ENCODE results near the gene IFIT2.

The IFIT2 gene

GRCh38 chr10:89304446-89304845, 2.6 kb downstream of the IFIT2 start:
- Histone ChIP-seq H3K79me2 (ENCODE audit: low read length) (no peaks in the 10 kb centered on the region), H3K9me3 (replicated peaks; ENCODE audit: insufficient read depth, low read length) (no peaks in the 10 kb centered on the region), H3K27me3 (replicated peaks; ENCODE audit: insufficient read depth, low read length) (peaks cover 65% of the 10 kb centered on the region), H2AFZ (ENCODE audit: low read length) (no peak overlapping the region), H3K4me1 (ENCODE audit: low read length) (peaks cover 6% of the 10 kb centered on the region; the same call in 1 of the 2 replicates), H4K20me1 (ENCODE audit: insufficient read depth, low read length) (no peaks in the 10 kb centered on the region), H3K4me3 (ENCODE audit: low read length) (no peak overlapping the region), H3K9ac (ENCODE audit: low read length) (no peak overlapping the region), H3K9me2 (replicated peaks; ENCODE audit: insufficient read depth, low read length) (no peaks in the 10 kb centered on the region), H3K36me3 (replicated peaks; ENCODE audit: insufficient read depth, low read length) (no peaks in the 10 kb centered on the region), H3K4me2 (ENCODE audit: low read depth, low read length) (no peak overlapping the region), H3K27ac (ENCODE audit: low read length) (no peak overlapping the region), H3F3A (ENCODE audit: insufficient read depth, low read length) (peaks cover 14% of the 10 kb centered on the region; the same call in 1 of the 2 replicates)
- no peak for DNase-seq
- no peak for TF ChIP-seq EZH2 (optimal IDR thresholded peaks at IDR 0.05; ENCODE audit: low read depth, low read length)

GRCh38 chr10:89304925-89305324, 3.1 kb downstream of the IFIT2 start:
- Histone ChIP-seq H3K9me3 (replicated peaks; ENCODE audit: insufficient read depth, low read length) (no peaks in the 10 kb centered on the region), H2AFZ (ENCODE audit: low read length) (no peak overlapping the region), H3K4me1 (ENCODE audit: low read length) (peaks cover 6% of the 10 kb centered on the region; the same call in 1 of the 2 replicates), H3K4me2 (ENCODE audit: low read depth, low read length) (no peak overlapping the region), H3K4me3 (ENCODE audit: low read length) (no peak overlapping the region), H3K9ac (ENCODE audit: low read length) (no peak overlapping the region), H3K27me3 (replicated peaks; ENCODE audit: insufficient read depth, low read length) (peaks cover 65% of the 10 kb centered on the region), H4K20me1 (ENCODE audit: insufficient read depth, low read length) (no peaks in the 10 kb centered on the region), H3K36me3 (replicated peaks; ENCODE audit: insufficient read depth, low read length) (no peaks in the 10 kb centered on the region), H3K27ac (ENCODE audit: low read length) (no peak overlapping the region), H3K79me2 (ENCODE audit: low read length) (no peaks in the 10 kb centered on the region), H3F3A (ENCODE audit: insufficient read depth, low read length) (peaks cover 14% of the 10 kb centered on the region; the same call in 1 of the 2 replicates), H3K9me2 (replicated peaks; ENCODE audit: insufficient read depth, low read length) (no peaks in the 10 kb centered on the region)
- DNase-seq, result no peak
- TF ChIP-seq CTCF (IDR thresholded peaks at IDR 0.05; ENCODE audit: low read length) (no peak), EZH2phosphoT487 (IDR thresholded peaks at IDR 0.05; ENCODE audit: low read length) (no peak), EZH2 (optimal IDR thresholded peaks at IDR 0.05; ENCODE audit: low read depth, low read length) (no peak)

- H3K4me3 ChIP-seq (ENCODE audit: low read length), result no peak overlapping the region
- H3K9ac ChIP-seq (ENCODE audit: low read length), result no peak overlapping the region
- DNase-seq, result no peak
- H3K36me3 ChIP-seq (replicated peaks; ENCODE audit: insufficient read depth, low read length), result no peaks in the 10 kb centered on the region
- peaks cover 14% of the 10 kb centered on the region; the same call in 1 of the 2 replicates for H3F3A ChIP-seq (ENCODE audit: insufficient read depth, low read length)
- no peaks in the 10 kb centered on the region for H3K9me2 ChIP-seq (replicated peaks; ENCODE audit: insufficient read depth, low read length)
- no peak overlapping the region for H2AFZ ChIP-seq (ENCODE audit: low read length)
- H3K27ac ChIP-seq (ENCODE audit: low read length), result no peak overlapping the region
- TF ChIP-seq EZH2phosphoT487 (IDR thresholded peaks at IDR 0.05; ENCODE audit: low read length) (no peak), EZH2 (optimal IDR thresholded peaks at IDR 0.05; ENCODE audit: low read depth, low read length) (no peak), CTCF (IDR thresholded peaks at IDR 0.05; ENCODE audit: low read length) (no peak)
- H3K4me1 ChIP-seq (ENCODE audit: low read length), result peaks cover 6% of the 10 kb centered on the region; the same call in 1 of the 2 replicates
- H3K79me2 ChIP-seq (ENCODE audit: low read length), result no peaks in the 10 kb centered on the region
- H3K27me3 ChIP-seq (replicated peaks; ENCODE audit: insufficient read depth, low read length), result peaks cover 58% of the 10 kb centered on the region
- no peak overlapping the region for H3K4me2 ChIP-seq (ENCODE audit: low read depth, low read length)
- H4K20me1 ChIP-seq (ENCODE audit: insufficient read depth, low read length), result no peaks in the 10 kb centered on the region
- H3K9me3 ChIP-seq (replicated peaks; ENCODE audit: insufficient read depth, low read length), result no peaks in the 10 kb centered on the region
Observed at GRCh38 chr10:89305766-89306433, 4.1 kb downstream of the IFIT2 start.
